IMR-90 (cell line): ENCODE results near the gene CCSER1. TPM values are rescaled to one million over a fixed set of nuclear protein-coding genes. Genes with fewer than 3 reads are reported as not detected.

Source experiments
- ATAC-seq: fragments of 200-7000 bp; cut with Tn5 transposase; 2 replicates; pipeline ENCODE4 v1.9.1; 2020; ENCODE audit warnings: low read depth, mild to moderate bottlenecking, moderate library complexity
- BruUV-seq: library from RNA; stranded (reverse); fragments of 400-500 nt; replicated peaks from 2 replicates; lab custom pipeline; 2021; lab: Mats Ljungman, UMichigan
- CTCF ChIA-PET: fragments of 300-600 bp; formaldehyde crosslinking; extraction: SDS; loops from one replicate; lab custom pipeline; 2021; ENCODE audit warnings: antibody characterized with exemption; lab: Yijun Ruan, JAX
- POLR2A ChIA-PET: fragments of 300-600 bp; sonication (Branson Sonifier 250); formaldehyde crosslinking; loops from one replicate; lab custom pipeline; 2022; ENCODE audit warnings: antibody characterized with exemption; ENCODE audit not compliant: unreplicated experiment; lab: Charles Lee
- DNase-seq: peaks from one replicate; pipeline ENCODE4 v3.0.0; 2013
- H2AFZ ChIP-seq: replicated peaks from 2 replicates; pipeline ENCODE3; 2013; ENCODE audit warnings: low read length, mild to moderate bottlenecking; ENCODE audit not compliant: poor library complexity
- H2AK5ac ChIP-seq: 2 replicates; pipeline ENCODE4 v1.6.1; 2013; ENCODE audit warnings: low read depth, low read length, inconsistent platforms
- H2AK9ac ChIP-seq: replicated peaks from 2 replicates; pipeline ENCODE3; 2013; ENCODE audit warnings: mild to moderate bottlenecking, low read depth, low read length, moderate library complexity; ENCODE audit not compliant: poor library complexity
- H2BK120ac ChIP-seq: 2 replicates; pipeline ENCODE4 v1.6.1; 2013; ENCODE audit warnings: low read depth, low read length, inconsistent platforms
- H2BK15ac ChIP-seq: 3 replicates; pipeline ENCODE4 v1.6.1; 2013; ENCODE audit warnings: low read depth, low read length, inconsistent platforms
- H2BK20ac ChIP-seq: 2 replicates; pipeline ENCODE4 v1.6.1; 2013; ENCODE audit warnings: low read depth, mild to moderate bottlenecking, inconsistent platforms, low read length, moderate library complexity
- H2BK5ac ChIP-seq: 2 replicates; pipeline ENCODE4 v1.6.1; 2013; ENCODE audit warnings: mild to moderate bottlenecking, low read depth, low read length, inconsistent platforms; ENCODE audit not compliant: poor library complexity, severe bottlenecking
- H3K14ac ChIP-seq: replicated peaks from 2 replicates; pipeline ENCODE4 v1.6.1; 2013; ENCODE audit warnings: low read depth, low read length, inconsistent platforms
- H3K18ac ChIP-seq: 2 replicates; pipeline ENCODE4 v1.6.1; 2013; ENCODE audit warnings: low read depth, low read length, control low read depth
- H3K23ac ChIP-seq: 2 replicates; pipeline ENCODE4 v1.6.1; 2013; ENCODE audit warnings: low read depth, low read length, inconsistent platforms
- H3K27ac ChIP-seq: 2 replicates; pipeline ENCODE4 v1.5.1; 2013; ENCODE audit warnings: mild to moderate bottlenecking, control low read depth, low read length; ENCODE audit not compliant: insufficient read depth
- H3K27me3 ChIP-seq: 2 replicates; pipeline ENCODE4 v1.6.1; 2013; ENCODE audit warnings: low read length; ENCODE audit not compliant: control insufficient read depth, insufficient read depth
- H3K36me3 ChIP-seq: 2 replicates; pipeline ENCODE4 v1.6.1; 2013; ENCODE audit warnings: low read length, mixed read lengths; ENCODE audit not compliant: control insufficient read depth, insufficient read depth
- H3K4ac ChIP-seq: 2 replicates; pipeline ENCODE4 v1.6.1; 2013; ENCODE audit warnings: low read depth, low read length, inconsistent platforms
- H3K4me1 ChIP-seq: 2 replicates; pipeline ENCODE4 v1.6.1; 2013; ENCODE audit warnings: low read length, mixed read lengths; ENCODE audit not compliant: control insufficient read depth, insufficient read depth
- H3K4me2 ChIP-seq: 2 replicates; pipeline ENCODE4 v1.6.1; 2013; ENCODE audit warnings: low read depth, mild to moderate bottlenecking, control low read depth, low read length, moderate library complexity
- H3K4me3 ChIP-seq: 2 replicates; pipeline ENCODE4 v1.5.1; 2013; ENCODE audit warnings: low read depth, mild to moderate bottlenecking, control low read depth, low read length, moderate library complexity; ENCODE audit not compliant: insufficient read depth
- H3K56ac ChIP-seq: 2 replicates; pipeline ENCODE4 v1.6.1; 2013; ENCODE audit warnings: low read length, inconsistent platforms; ENCODE audit not compliant: insufficient read depth; ENCODE audit errors: extremely low read depth
- H3K79me1 ChIP-seq, 2 experiments: 2 replicates each; pipeline ENCODE4 v1.6.1; 2013; ENCODE audit warnings: low read length in 2 of 2, inconsistent platforms in 1 of 2, low read depth in 1 of 2
- H3K9ac ChIP-seq: 2 replicates; pipeline ENCODE4 v1.6.1; 2013; ENCODE audit warnings: low read depth, low read length, control low read depth
- H3K9me1 ChIP-seq: 2 replicates; pipeline ENCODE4 v1.6.1; 2013; ENCODE audit warnings: low read length, inconsistent platforms; ENCODE audit not compliant: insufficient read depth
- H3K9me3 ChIP-seq: 2 replicates; pipeline ENCODE4 v1.6.1; 2013; ENCODE audit warnings: low read length; ENCODE audit not compliant: control insufficient read depth, insufficient read depth
- H4K20me1 ChIP-seq: 2 replicates; pipeline ENCODE4 v1.6.1; 2013; ENCODE audit warnings: low read length, inconsistent platforms; ENCODE audit not compliant: insufficient read depth
- H4K5ac ChIP-seq: 2 replicates; pipeline ENCODE4 v1.6.1; 2013; ENCODE audit warnings: mild to moderate bottlenecking, low read depth, low read length, control low read depth
- H4K8ac ChIP-seq, 2 experiments: 2 replicates each; pipeline ENCODE4 v1.6.1; 2013; ENCODE audit warnings: low read depth in 2 of 2, low read length in 2 of 2, control low read depth in 1 of 2, inconsistent platforms in 1 of 2
- H4K91ac ChIP-seq: 2 replicates; pipeline ENCODE4 v1.6.1; 2013; ENCODE audit warnings: low read depth, low read length, inconsistent platforms; ENCODE audit not compliant: insufficient read depth
- MXI1 ChIP-seq: IDR thresholded peaks from 2 replicates; pipeline ENCODE4 v1.6.1; 2012; ENCODE audit warnings: low read depth, mild to moderate bottlenecking, low read length, moderate library complexity, borderline replicate concordance
- RAD21 ChIP-seq: IDR thresholded peaks from 2 replicates; pipeline ENCODE4 v1.6.1; 2012; ENCODE audit warnings: low read length, improper control_type of control experiment
- SMC3 ChIP-seq: fragments of 150-350 bp; IDR thresholded peaks from 2 replicates; pipeline ENCODE4 v1.6.1; 2016; ENCODE audit warnings: low read depth, mild to moderate bottlenecking, antibody characterized with exemption, low read length, moderate library complexity
- WGBS, 2 experiments: methylation state at CpG; one replicate each; pipeline versions ENCODE4 v1.1.5 to v1.1.7; 2013; ENCODE audit warnings: missing lambda C conversion rate in 2 of 2; ENCODE audit not compliant: insufficient read length in 1 of 2; ENCODE audit errors: extremely low coverage in 2 of 2; 5-methylcytosine and 5-hydroxymethylcytosine counted together
- dilution Hi-C: fragments of 300-500 bp; cut with HindIII; formaldehyde crosslinking; loops from one replicate; pipeline ENCODE4 v1.14.3; 2018; ENCODE audit warnings: low sequenced_read_pairs; ENCODE audit not compliant: unreplicated experiment
- in situ Hi-C: fragments of 300-500 bp; cut with MboI; formaldehyde crosslinking; loops from 3 replicates; pipeline ENCODE4 v1.14.3; 2019; ENCODE audit warnings: low sequenced_read_pairs, inconsistent platforms, mixed read lengths
- intact Hi-C: fragments of 100-400 bp; cut with micrococcal nuclease; formaldehyde crosslinking; loops from 2 replicates; pipeline ENCODE4 v1.10.0; 2022
- polyA plus RNA-seq, 3 experiments: library from polyadenylated mRNA; depleted of rRNA; stranded (reverse); fragments of >200 nt; gene quantifications; 2 replicates each; pipeline ENCODE4 v1.2.3, GENCODE V29; 2012; ENCODE audit warnings: low replicate concordance in 1 of 3
- total RNA-seq: library from RNA; depleted of rRNA; stranded (reverse); fragments of >200 nt; gene quantifications from 2 replicates; pipeline ENCODE4 v1.2.3, GENCODE V29; 2012

CCSER1 gene
- total and polyA plus RNA-seq, 2 of the 4 experiments (the other 2 are of a cell fraction): not detected

DNA sequence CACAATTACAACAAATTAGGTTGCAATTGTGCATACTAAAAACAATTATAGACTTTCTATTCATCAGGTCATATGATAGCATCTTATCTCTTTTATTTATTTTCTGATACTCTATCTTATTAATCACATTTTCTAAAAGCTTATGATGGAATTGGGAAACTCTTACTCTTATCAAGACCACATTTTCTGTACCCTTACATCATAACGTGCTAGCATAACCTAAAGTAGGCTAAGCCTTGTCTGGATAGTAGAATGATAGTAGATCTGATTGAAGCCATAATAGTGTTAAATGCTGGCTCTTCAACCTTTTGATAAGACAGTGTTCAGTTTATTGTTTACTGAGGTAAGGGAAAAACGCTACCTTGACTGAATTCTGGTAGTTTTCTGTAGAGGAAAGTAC lies 294.0 kb downstream of the CCSER1 start:
- H2AK5ac ChIP-seq: no peak overlapping the region
- H3K27me3 ChIP-seq: no peaks in the 10 kb centered on the region
- no peak overlapping the region for H2BK15ac ChIP-seq
- DNase-seq (no peak), ATAC-seq (no peak)
- H3K9ac ChIP-seq: no peak overlapping the region
- WGBS, 2 experiments: no CpG with 5 or more reads among the region's 2 CpGs
- no peaks in the 10 kb centered on the region for H4K20me1 ChIP-seq
- H4K5ac ChIP-seq: no peak overlapping the region
- no peaks in the 10 kb centered on the region for H3K9me1 ChIP-seq
- ChIA-PET CTCF (no interaction called here), POLR2A (no interaction called here)
- H3K79me1 ChIP-seq: no peaks in the 10 kb centered on the region
- H3K18ac ChIP-seq: no peak overlapping the region
- in situ Hi-C loops: loop anchor here (25.0 kb wide), 1 partner anchor 1966 kb away; no protein-coding TSS in a partner anchor
- no peak overlapping the region for H4K8ac ChIP-seq
- no TSS peak for BruUV-seq
- no peaks in the 10 kb centered on the region for H3K4me1 ChIP-seq
- H2BK5ac ChIP-seq: no peak overlapping the region
- H2BK20ac ChIP-seq: no peak overlapping the region
- no peak overlapping the region for H3K4me2 ChIP-seq
- H3K4ac ChIP-seq: no peak overlapping the region
- H3K4me3 ChIP-seq: no peak overlapping the region
- H3K27ac ChIP-seq: no peak overlapping the region
- H2AK9ac ChIP-seq: no peak overlapping the region
- H3K14ac ChIP-seq: no peak overlapping the region
- no peak overlapping the region for H3K56ac ChIP-seq
- dilution Hi-C loops: no loop called here
- TF ChIP-seq RAD21 (no peak), SMC3 (no peak), MXI1 (no peak)
- H3K9me3 ChIP-seq: no peaks in the 10 kb centered on the region
- H2BK120ac ChIP-seq: no peak overlapping the region
- H4K91ac ChIP-seq: no peak overlapping the region
- H3K23ac ChIP-seq: no peak overlapping the region
- no peaks in the 10 kb centered on the region for H3K36me3 ChIP-seq
- no peak overlapping the region for H2AFZ ChIP-seq
- intact Hi-C loops: no loop called here
